Heart left ventricle (tissue), 13 donors: ENCODE data around the gene CRYM.

ENCODE experiments used
- CTCF ChIP-seq, 12 donors: fragments of 200-600 bp; sonication (generic) in 4 of 12; IDR thresholded peaks; one replicate each; pipeline versions ENCODE4 v1.5.0 to v1.8.0; 2018 to 2022; ENCODE audit warnings: antibody characterized with exemption in 12 of 12, mild to moderate bottlenecking in 5 of 12
- POLR2A ChIP-seq, 2 donors: fragments of 450-650 bp; IDR thresholded peaks; one replicate each; pipeline ENCODE4 v1.6.1; 2017; ENCODE audit warnings: antibody characterized with exemption in 2 of 2, mild to moderate bottlenecking in 2 of 2, moderate library complexity in 2 of 2
- donor health status: ischemic (EF 13 %, LVEDD 7.1; RV severe dilation, severe dysfunction).
- donor health status: DM: no; HTN: yes; CAD: no.
- donor health status: DM: no; HTN: no; CAD: no.
- donor health status: ischemic (EF 25% LVEDD 6.9; RV normal size, moderate dysfunction).
- donor health status: ischemic (EF 25% LVEDD 5.7; RV mildly dilated, moderate dysfunction).
- donor health status: ischemic (EF 35%, LVEDD 5.7; RV mildly dilated, moderate dysfunction).
- donor health status: nonischemic (EF 11% LVEDD 7.7; RV severe dilation, severe dysfunction).
- donor health status: DM: yes; HTN: yes; CAD: no.
- donor health status: PGD.
- donor health status: ischemic (EF 29% LVEDD 5.4; RV normal size, mild dysfunction).
- donor health status: nonischemic (EF 23%, LVEDD 6.1; RV moderate dilation, normal function).

- no peak for TF ChIP-seq CTCF (IDR thresholded peaks at IDR 0.05)
- no peak for TF ChIP-seq POLR2A (IDR thresholded peaks at IDR 0.05)
Observed at GRCh38 chr16:21321736-21322135, 43.6 kb upstream of the CRYM start.
